ENCODE measurements around the gene GFOD1.
"Not testable (repeated sequence)": the region's sequence is repeated elsewhere in the genome, so short reads cannot be mapped to it uniquely, and the experiment has no call there.

Gene GFOD1

GRCh38 chr6:13515912-13516311 is 28.5 kb upstream of the GFOD1 start:
- Histone ChIP-seq H3K4me1 (ENCODE audit: control insufficient read depth, low read depth, low read length) (no peaks in the 10 kb centered on the region), H2BK120ac (ENCODE audit: low read depth, low read length) (no peak overlapping the region), H3K79me1 (ENCODE audit: low read length) (no peaks in the 10 kb centered on the region), H3K9ac (ENCODE audit: low read length) (no peak overlapping the region), H3K18ac (ENCODE audit: low read length) (no peak overlapping the region), H3K23ac (ENCODE audit: low read length) (no peak overlapping the region), H3K4me3 (ENCODE audit: low read length) (no peak overlapping the region), H4K5ac (ENCODE audit: low read length) (no peak overlapping the region), H2BK15ac (replicated peaks; ENCODE audit: low read depth) (no peak overlapping the region), H3K27ac (ENCODE audit: low read depth, low read length) (no peak overlapping the region), H3K56ac (ENCODE audit: low read length) (no peak overlapping the region), H2AK5ac (ENCODE audit: low read length) (no peak overlapping the region), H3K27me3 (ENCODE audit: insufficient read depth, low read length, poor library complexity) (no peaks in the 10 kb centered on the region), H3K36me3 (ENCODE audit: control insufficient read depth, insufficient read depth, low read length) (no peaks in the 10 kb centered on the region), H3K4me2 (ENCODE audit: low read length) (no peak overlapping the region), H4K8ac (ENCODE audit: low read depth, low read length) (no peak overlapping the region), H3K4ac (ENCODE audit: low read depth, low read length) (no peak overlapping the region), H2BK5ac (ENCODE audit: low read length) (no peak overlapping the region), H3K79me2 (ENCODE audit: control insufficient read depth, insufficient read depth, low read length) (no peaks in the 10 kb centered on the region)
- WGBS (ENCODE audit: extremely low coverage, insufficient coverage, low lambda C conversion rate): no CpG with 5 or more reads among the region's 3 CpGs
- DNase-seq: no peak

GRCh38 chr6:13513626-13514502 is 26.5 kb upstream of the GFOD1 start:
- Histone ChIP-seq H2AK5ac (ENCODE audit: low read length) (no peak overlapping the region), H3K79me1 (ENCODE audit: low read length) (no peaks in the 10 kb centered on the region), H2BK15ac (replicated peaks; ENCODE audit: low read depth) (no peak overlapping the region), H3K23ac (ENCODE audit: low read length) (no peak overlapping the region), H4K8ac (ENCODE audit: low read depth, low read length) (no peak overlapping the region), H3K4me2 (ENCODE audit: low read length) (no peak overlapping the region), H3K18ac (ENCODE audit: low read length) (no peak overlapping the region), H3K27me3 (ENCODE audit: insufficient read depth, low read length, poor library complexity) (no peaks in the 10 kb centered on the region), H3K4me1 (ENCODE audit: control insufficient read depth, low read depth, low read length) (no peaks in the 10 kb centered on the region), H3K4ac (ENCODE audit: low read depth, low read length) (no peak overlapping the region), H2BK5ac (ENCODE audit: low read length) (no peak overlapping the region), H3K27ac (ENCODE audit: low read depth, low read length) (no peak overlapping the region), H3K79me2 (ENCODE audit: control insufficient read depth, insufficient read depth, low read length) (no peaks in the 10 kb centered on the region), H3K9ac (ENCODE audit: low read length) (no peak overlapping the region), H4K5ac (ENCODE audit: low read length) (no peak overlapping the region), H3K56ac (ENCODE audit: low read length) (no peak overlapping the region), H2BK120ac (ENCODE audit: low read depth, low read length) (no peak overlapping the region), H3K36me3 (ENCODE audit: control insufficient read depth, insufficient read depth, low read length) (no peaks in the 10 kb centered on the region), H3K4me3 (ENCODE audit: low read length) (no peak overlapping the region)
- WGBS (ENCODE audit: extremely low coverage, insufficient coverage, low lambda C conversion rate): no CpG with 5 or more reads among the region's 16 CpGs
- no peak for DNase-seq

GRCh38 chr6:13512900-13513299 is 25.5 kb upstream of the GFOD1 start:
- WGBS (ENCODE audit: extremely low coverage, insufficient coverage, low lambda C conversion rate): no CpG with 5 or more reads among the region's 9 CpGs
- Histone ChIP-seq H3K56ac (ENCODE audit: low read length) (no peak overlapping the region), H3K27me3 (ENCODE audit: insufficient read depth, low read length, poor library complexity) (no peaks in the 10 kb centered on the region)

GRCh38 chr6:13511913-13512717 is 24.7 kb upstream of the GFOD1 start:
- Histone ChIP-seq H3K9ac (ENCODE audit: low read length) (no peak overlapping the region), H3K79me1 (ENCODE audit: low read length) (no peaks in the 10 kb centered on the region), H3K4me2 (ENCODE audit: low read length) (no peak overlapping the region), H2BK5ac (ENCODE audit: low read length) (no peak overlapping the region), H3K4me3 (ENCODE audit: low read length) (no peak overlapping the region), H2AK5ac (ENCODE audit: low read length) (no peak overlapping the region), H3K27ac (ENCODE audit: low read depth, low read length) (no peak overlapping the region), H4K8ac (ENCODE audit: low read depth, low read length) (no peak overlapping the region), H2BK15ac (replicated peaks; ENCODE audit: low read depth) (no peak overlapping the region), H3K18ac (ENCODE audit: low read length) (no peak overlapping the region), H3K56ac (ENCODE audit: low read length) (no peak overlapping the region), H3K23ac (ENCODE audit: low read length) (no peak overlapping the region), H3K27me3 (ENCODE audit: insufficient read depth, low read length, poor library complexity) (no peaks in the 10 kb centered on the region), H4K5ac (ENCODE audit: low read length) (no peak overlapping the region), H3K4me1 (ENCODE audit: control insufficient read depth, low read depth, low read length) (no peaks in the 10 kb centered on the region), H3K36me3 (ENCODE audit: control insufficient read depth, insufficient read depth, low read length) (no peaks in the 10 kb centered on the region), H3K4ac (ENCODE audit: low read depth, low read length) (no peak overlapping the region), H2BK120ac (ENCODE audit: low read depth, low read length) (no peak overlapping the region), H3K79me2 (ENCODE audit: control insufficient read depth, insufficient read depth, low read length) (no peaks in the 10 kb centered on the region)
- no CpG with 5 or more reads among the region's 33 CpGs for WGBS (ENCODE audit: extremely low coverage, insufficient coverage, low lambda C conversion rate)
- no peak for DNase-seq

More at GRCh38 chr6:13512900-13513299, 25.5 kb upstream of the GFOD1 start:
- Histone ChIP-seq H2BK15ac (replicated peaks; ENCODE audit: low read depth) (no peak overlapping the region), H3K79me2 (ENCODE audit: control insufficient read depth, insufficient read depth, low read length) (no peaks in the 10 kb centered on the region), H3K4me1 (ENCODE audit: control insufficient read depth, low read depth, low read length) (no peaks in the 10 kb centered on the region), H3K23ac (ENCODE audit: low read length) (no peak overlapping the region), H2AK5ac (ENCODE audit: low read length) (no peak overlapping the region), H3K4ac (ENCODE audit: low read depth, low read length) (no peak overlapping the region), H2BK120ac (ENCODE audit: low read depth, low read length) (no peak overlapping the region), H4K5ac (ENCODE audit: low read length) (no peak overlapping the region), H3K18ac (ENCODE audit: low read length) (no peak overlapping the region), H3K9ac (ENCODE audit: low read length) (no peak overlapping the region), H2BK5ac (ENCODE audit: low read length) (no peak overlapping the region), H3K4me3 (ENCODE audit: low read length) (no peak overlapping the region), H3K36me3 (ENCODE audit: control insufficient read depth, insufficient read depth, low read length) (no peaks in the 10 kb centered on the region), H3K27ac (ENCODE audit: low read depth, low read length) (no peak overlapping the region), H3K79me1 (ENCODE audit: low read length) (no peaks in the 10 kb centered on the region), H3K4me2 (ENCODE audit: low read length) (no peak overlapping the region), H4K8ac (ENCODE audit: low read depth, low read length) (no peak overlapping the region)
- DNase-seq: no peak

- no CpG with 5 or more reads among the region's 37 CpGs for WGBS (ENCODE audit: extremely low coverage, insufficient coverage, low lambda C conversion rate)
- not testable (repeated sequence) for H3K27ac ChIP-seq (ENCODE audit: low read depth, low read length); H3K18ac ChIP-seq (ENCODE audit: low read length); H4K5ac ChIP-seq (ENCODE audit: low read length); H3K4ac ChIP-seq (ENCODE audit: low read depth, low read length); H3K4me3 ChIP-seq (ENCODE audit: low read length); H3K27me3 ChIP-seq (ENCODE audit: insufficient read depth, low read length, poor library complexity); H2BK5ac ChIP-seq (ENCODE audit: low read length); H2BK120ac ChIP-seq (ENCODE audit: low read depth, low read length); H2BK15ac ChIP-seq (replicated peaks; ENCODE audit: low read depth); H3K36me3 ChIP-seq (ENCODE audit: control insufficient read depth, insufficient read depth, low read length); H3K4me2 ChIP-seq (ENCODE audit: low read length); DNase-seq; H3K79me1 ChIP-seq (ENCODE audit: low read length); H2AK5ac ChIP-seq (ENCODE audit: low read length); H3K79me2 ChIP-seq (ENCODE audit: control insufficient read depth, insufficient read depth, low read length); H3K4me1 ChIP-seq (ENCODE audit: control insufficient read depth, low read depth, low read length); H3K9ac ChIP-seq (ENCODE audit: low read length); H4K8ac ChIP-seq (ENCODE audit: low read depth, low read length); H3K56ac ChIP-seq (ENCODE audit: low read length); H3K23ac ChIP-seq (ENCODE audit: low read length)
Measured at GRCh38 chr6:13511141-13511571, 23.8 kb upstream of the GFOD1 start.

All from mesendoderm (in vitro differentiated cells).